Esophagus (tissue), 2 donors: ENCODE measurements around the gene MARF1. TPM values are rescaled to one million over a fixed set of nuclear protein-coding genes. Genes with fewer than 3 reads are reported as not detected.

ENCODE experiments used
- H3K27ac ChIP-seq, 2 donors: one replicate each; pipeline ENCODE4 v1.5.1; 2013; ENCODE audit warnings: low read depth in 2 of 2, mild to moderate bottlenecking in 2 of 2, inconsistent platforms in 1 of 2, low read length in 1 of 2, moderate library complexity in 1 of 2
- H3K27me3 ChIP-seq, 2 donors: one replicate each; pipeline ENCODE4 v1.6.1; 2013; ENCODE audit warnings: low read length in 2 of 2, control low read depth in 1 of 2, mild to moderate bottlenecking in 1 of 2; ENCODE audit not compliant: insufficient read depth in 2 of 2, control insufficient read depth in 1 of 2
- H3K36me3 ChIP-seq, 2 donors: one replicate each; pipeline ENCODE4 v1.6.1; 2013; ENCODE audit warnings: low read length in 1 of 2; ENCODE audit not compliant: control insufficient read depth in 2 of 2, insufficient read depth in 2 of 2
- H3K4me1 ChIP-seq, 2 donors: one replicate each; pipeline ENCODE4 v1.6.1; 2013; ENCODE audit warnings: low read length in 1 of 2; ENCODE audit not compliant: control insufficient read depth in 2 of 2, insufficient read depth in 2 of 2
- H3K4me3 ChIP-seq, 2 donors: one replicate each; pipeline ENCODE4 v1.5.1; 2013; ENCODE audit warnings: low read length in 2 of 2, mild to moderate bottlenecking in 2 of 2, low read depth in 1 of 2, moderate library complexity in 1 of 2
- H3K9me3 ChIP-seq, 2 donors: one replicate each; pipeline ENCODE4 v1.6.1; 2013; ENCODE audit warnings: mild to moderate bottlenecking in 2 of 2, low read depth in 1 of 2, low read length in 1 of 2, moderate library complexity in 1 of 2; ENCODE audit not compliant: control insufficient read depth in 2 of 2, insufficient read depth in 1 of 2
- WGBS, 2 donors: extraction: QIAGEN DNeasy Blood & Tissue Kit; methylation state at CpG; one replicate each; pipeline ENCODE4 v1.1.7; 2013; 5-methylcytosine and 5-hydroxymethylcytosine counted together
- polyA plus RNA-seq, 2 donors: library from polyadenylated mRNA; stranded (reverse); fragments of 200-250 nt; gene quantifications; one replicate each; pipeline ENCODE4 v1.2.3, GENCODE V29; 2013
- donor health status: healthy with polysubstance abuse.
- donor health status: Bipolar disorder and iron deficiency.

The MARF1 gene
- polyA plus RNA-seq, 2 donors, result 9.9 to 10.3 TPM

DNA sequence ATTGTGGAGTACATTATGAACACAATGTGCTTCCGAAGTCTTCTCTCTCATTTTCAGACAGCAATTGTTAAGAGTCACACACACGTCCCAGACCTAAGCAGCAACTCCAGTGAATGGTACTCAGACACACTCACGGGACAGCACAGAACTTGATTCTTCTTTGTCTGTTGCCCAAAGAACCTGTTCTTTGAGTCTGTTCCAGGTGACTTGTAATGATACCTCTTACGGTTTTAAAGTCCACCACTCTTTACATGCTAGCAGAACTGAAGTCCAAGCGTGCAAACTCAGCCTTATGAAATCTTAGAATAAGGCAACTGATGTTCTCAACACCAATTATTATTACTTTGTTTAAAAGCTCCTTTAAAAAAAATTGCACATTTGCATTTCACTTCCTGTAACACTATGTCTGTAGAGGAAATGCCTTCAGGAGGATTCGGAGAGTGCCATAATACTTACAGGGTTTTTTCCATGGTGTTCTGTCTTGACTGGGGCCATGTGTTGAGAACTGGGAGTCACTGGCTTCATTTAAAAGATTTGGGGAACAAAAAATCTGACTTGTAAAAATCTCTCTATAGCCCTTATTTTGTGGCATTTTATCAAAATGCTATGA lies 48.1 kb downstream of the MARF1 start:
- H3K27ac ChIP-seq, result no peak overlapping the region
- H3K4me1 ChIP-seq, result peaks cover 2 to 5% of the 10 kb centered on the region in 2 donors
- no peaks in the 10 kb centered on the region for H3K9me3 ChIP-seq
- no peaks in the 10 kb centered on the region for H3K27me3 ChIP-seq
- WGBS, 2 donors, result 76 to 77% methylated on average over 6 of the region's 6 CpGs
- H3K4me3 ChIP-seq, result no peak overlapping the region
- peaks cover 17 to 26% of the 10 kb centered on the region in 2 donors for H3K36me3 ChIP-seq

GRCh38 chr16:15593235-15593634 lies 49.7 kb downstream of the MARF1 start:
- Histone ChIP-seq H3K36me3 (peaks cover 12% of the 10 kb centered on the region in 2 donors), H3K27ac (no peak overlapping the region), H3K4me1 (peaks cover 2 to 5% of the 10 kb centered on the region in 2 donors), H3K27me3 (no peaks in the 10 kb centered on the region), H3K9me3 (no peaks in the 10 kb centered on the region), H3K4me3 (no peak overlapping the region)
- WGBS, 2 donors, result 94 to 95% methylated on average over 9 of the region's 9 CpGs

- peaks cover 3% of the 10 kb centered on the region in 2 donors for H3K36me3 ChIP-seq
- WGBS, 2 donors, result 52 to 54% methylated on average over 9 of the region's 9 CpGs
Measured at GRCh38 chr16:15592324-15592723, 50.6 kb downstream of the MARF1 start.

DNA sequence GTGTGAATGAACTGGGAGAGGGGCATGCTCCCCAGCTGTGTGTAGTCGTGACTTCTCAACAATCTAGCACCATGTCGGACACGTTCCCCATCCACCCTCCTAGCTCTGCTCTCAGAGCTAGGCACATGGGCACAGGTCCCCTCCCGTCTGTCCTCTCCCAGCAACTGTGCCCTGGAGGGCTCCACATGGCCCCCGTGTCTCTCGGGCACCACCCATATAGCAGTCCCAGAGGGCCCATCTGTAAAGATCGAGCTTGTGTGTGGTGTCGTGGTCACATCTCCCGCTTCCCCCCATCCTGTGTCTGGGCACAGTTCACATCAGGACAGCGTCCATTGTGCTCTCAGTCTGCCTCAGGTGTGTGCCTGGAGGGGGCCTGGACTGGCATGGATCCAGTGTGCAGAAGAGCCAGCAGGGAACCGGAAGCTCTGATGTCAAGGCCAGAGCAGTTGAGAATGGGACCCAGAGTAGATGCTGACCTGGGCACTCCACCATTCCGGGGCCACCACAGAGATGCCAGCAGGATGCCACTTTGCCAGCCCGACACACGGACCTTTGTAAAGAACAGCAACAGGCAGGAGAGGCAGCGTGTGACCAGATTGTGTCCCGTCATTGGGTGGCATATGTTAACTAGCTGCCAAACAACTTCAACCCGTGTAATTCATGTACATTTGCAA lies 55.7 kb downstream of the MARF1 start:
- Histone ChIP-seq H3K27ac (no peak overlapping the region), H3K27me3 (no peaks in the 10 kb centered on the region), H3K9me3 (peaks cover 3 to 6% of the 10 kb centered on the region in 2 donors), H3K4me1 (peaks cover 2% of the 10 kb centered on the region in 2 donors), H3K4me3 (no peak overlapping the region), H3K36me3 (no peaks in the 10 kb centered on the region)
- 96 to 97% methylated on average over 17 of the region's 17 CpGs for WGBS, 2 donors

More at GRCh38 chr16:15592324-15592723, 50.6 kb downstream of the MARF1 start:
- Histone ChIP-seq H3K4me1 (peaks cover 2 to 5% of the 10 kb centered on the region in 2 donors), H3K27me3 (no peaks in the 10 kb centered on the region), H3K27ac (peak overlapping the region; percentile 20 to 81), H3K9me3 (no peaks in the 10 kb centered on the region), H3K4me3 (no peak overlapping the region)

- H3K36me3 ChIP-seq, result no peaks in the 10 kb centered on the region
- H3K9me3 ChIP-seq, result peaks cover 3 to 6% of the 10 kb centered on the region in 2 donors
- H3K27me3 ChIP-seq, result no peaks in the 10 kb centered on the region
- WGBS, 2 donors, result 97% methylated on average over 12 of the region's 12 CpGs
- H3K27ac ChIP-seq, result no peak overlapping the region
- H3K4me3 ChIP-seq, result no peak overlapping the region
- H3K4me1 ChIP-seq, result peaks cover 0 to 2% of the 10 kb centered on the region in 2 donors
Measured at GRCh38 chr16:15586716-15587115, 56.2 kb downstream of the MARF1 start.

DNA sequence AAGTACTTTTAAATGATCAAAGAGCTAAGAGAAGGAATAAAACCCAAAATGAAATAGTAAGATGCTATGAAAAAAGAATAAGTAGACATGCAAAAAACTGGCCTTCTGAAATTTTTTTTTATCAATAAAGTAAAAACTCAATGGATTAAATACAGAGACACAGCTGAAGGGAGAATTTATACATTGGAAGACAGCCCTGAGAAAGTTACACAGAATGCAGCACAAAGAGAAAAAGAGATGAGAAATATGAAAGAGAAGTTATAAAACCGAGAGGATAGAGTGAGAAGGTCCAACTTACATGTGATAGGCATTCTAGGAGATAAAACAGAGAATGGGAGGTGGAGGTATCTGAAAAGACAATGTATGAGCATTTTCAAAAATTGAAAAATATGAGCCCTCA lies 57.0 kb downstream of the MARF1 start:
- no peak overlapping the region for H3K27ac ChIP-seq
- no peak overlapping the region for H3K4me3 ChIP-seq
- no peaks in the 10 kb centered on the region for H3K36me3 ChIP-seq
- peaks cover 3 to 6% of the 10 kb centered on the region in 2 donors for H3K9me3 ChIP-seq
- peaks cover 0 to 2% of the 10 kb centered on the region in 2 donors for H3K4me1 ChIP-seq
- H3K27me3 ChIP-seq, result no peaks in the 10 kb centered on the region
- WGBS, 2 donors, result 89 to 93% methylated on average over 1 of the region's 1 CpG

DNA sequence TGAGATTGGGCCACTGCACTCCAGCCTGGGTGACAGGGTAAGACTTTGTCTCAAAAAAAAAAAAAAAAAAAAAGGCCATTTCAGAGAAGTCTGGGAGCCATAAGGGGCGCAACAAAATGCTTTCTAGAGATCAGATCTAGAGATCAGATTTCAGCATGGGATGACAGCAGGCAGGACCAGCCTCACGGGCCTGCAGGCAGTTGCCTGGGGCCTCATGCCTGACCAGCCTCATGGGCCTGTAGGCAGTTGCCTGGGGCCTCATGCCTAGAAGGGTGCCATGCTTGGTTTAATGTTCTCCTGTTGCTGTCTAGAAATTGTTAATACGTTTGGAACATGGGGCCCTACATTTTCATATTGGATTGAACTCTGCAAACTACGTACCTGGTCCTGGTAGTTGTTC lies 59.4 kb downstream of the MARF1 start:
- WGBS, 2 donors, result 91 to 94% methylated on average over 4 of the region's 4 CpGs
- Histone ChIP-seq H3K9me3 (peaks cover 3 to 6% of the 10 kb centered on the region in 2 donors), H3K36me3 (no peaks in the 10 kb centered on the region)

GRCh38 chr16:15581127-15581815 lies 61.7 kb downstream of the MARF1 start:
- Histone ChIP-seq H3K4me3 (no peak overlapping the region), H3K4me1 (peaks cover 0 to 2% of the 10 kb centered on the region in 2 donors), H3K27ac (no peak overlapping the region), H3K36me3 (no peaks in the 10 kb centered on the region), H3K9me3 (peaks cover 0 to under 1% of the 10 kb centered on the region in 2 donors), H3K27me3 (no peaks in the 10 kb centered on the region)
- 87 to 89% methylated on average over 10 of the region's 10 CpGs for WGBS, 2 donors

More for the DNA sequence above, 59.4 kb downstream of the MARF1 start:
- no peak overlapping the region for H3K27ac ChIP-seq
- peaks cover 0 to 2% of the 10 kb centered on the region in 2 donors for H3K4me1 ChIP-seq
- H3K4me3 ChIP-seq, result no peak overlapping the region
- H3K27me3 ChIP-seq, result no peaks in the 10 kb centered on the region

- H3K36me3 ChIP-seq, result no peaks in the 10 kb centered on the region
- WGBS, 2 donors, result 94% methylated on average over 4 of the region's 4 CpGs
Measured at GRCh38 chr16:15578824-15579223, 64.1 kb downstream of the MARF1 start.

More at GRCh38 chr16:15578824-15579223, 64.1 kb downstream of the MARF1 start:
- Histone ChIP-seq H3K4me3 (no peak overlapping the region), H3K27me3 (no peaks in the 10 kb centered on the region), H3K9me3 (no peaks in the 10 kb centered on the region), H3K27ac (no peak overlapping the region), H3K4me1 (peaks cover 0 to 2% of the 10 kb centered on the region in 2 donors)
